GM23248 (cell line): Measurements from ENCODE around the gene C1orf87. TPM values are rescaled to one million over a fixed set of nuclear protein-coding genes. Genes with fewer than 3 reads are reported as not detected.
A peak's percentile ranks its signal among the peaks of the same experiment; 100 is the strongest.

Experiments used
- DNase-seq: peaks from one replicate; pipeline ENCODE4 v3.0.0-alpha.2; 2015
- H2AFZ ChIP-seq: fragments of 200-600 bp; sonication (generic); 2 replicates; pipeline ENCODE4 v1.6.1; 2016; ENCODE audit warnings: antibody characterized with exemption
- H3F3A ChIP-seq: fragments of 200-600 bp; sonication (generic); 2 replicates; pipeline ENCODE4 v1.6.1; 2016; ENCODE audit warnings: mild to moderate bottlenecking, antibody characterized with exemption, mixed run types; ENCODE audit not compliant: insufficient read depth
- H3K27ac ChIP-seq: fragments of 200-600 bp; sonication (generic); 2 replicates; pipeline ENCODE4 v1.5.1; 2016; ENCODE audit warnings: mild to moderate bottlenecking
- H3K27me3 ChIP-seq: fragments of 200-600 bp; sonication (generic); replicated peaks from 2 replicates; pipeline ENCODE4 v1.6.1; 2016; ENCODE audit warnings: mild to moderate bottlenecking; ENCODE audit not compliant: insufficient read depth
- H3K36me3 ChIP-seq: fragments of 200-600 bp; sonication (generic); 2 replicates; pipeline ENCODE4 v1.6.1; 2016; ENCODE audit warnings: low read depth, mild to moderate bottlenecking
- H3K4me1 ChIP-seq: fragments of 200-600 bp; sonication (generic); 2 replicates; pipeline ENCODE4 v1.6.1; 2016; ENCODE audit warnings: mild to moderate bottlenecking; ENCODE audit not compliant: insufficient read depth
- H3K4me2 ChIP-seq: fragments of 200-600 bp; sonication (generic); one replicate; pipeline ENCODE4 v1.6.1; 2016; ENCODE audit warnings: mild to moderate bottlenecking; ENCODE audit not compliant: unreplicated experiment
- H3K4me3 ChIP-seq: fragments of 200-600 bp; sonication (generic); 2 replicates; pipeline ENCODE4 v1.5.1; 2016; ENCODE audit warnings: mild to moderate bottlenecking
- H3K79me2 ChIP-seq: fragments of 200-600 bp; sonication (generic); 2 replicates; pipeline ENCODE4 v1.6.1; 2016; ENCODE audit warnings: mild to moderate bottlenecking; ENCODE audit not compliant: insufficient read depth
- H3K9ac ChIP-seq: fragments of 200-600 bp; sonication (generic); 2 replicates; pipeline ENCODE4 v1.6.1; 2016; ENCODE audit warnings: mild to moderate bottlenecking
- H3K9me2 ChIP-seq: fragments of 200-600 bp; sonication (generic); 2 replicates; pipeline ENCODE4 v1.6.1; 2016; ENCODE audit warnings: mixed run types, mild to moderate bottlenecking, moderate library complexity; ENCODE audit not compliant: insufficient read depth
- H3K9me3 ChIP-seq: fragments of 200-600 bp; sonication (generic); one replicate; pipeline ENCODE4 v1.6.1; 2017; ENCODE audit warnings: low read depth
- H4K20me1 ChIP-seq: fragments of 200-600 bp; sonication (generic); 2 replicates; pipeline ENCODE4 v1.6.0; 2016; ENCODE audit not compliant: insufficient read depth
- EZH2 ChIP-seq: fragments of 200-600 bp; sonication (generic); IDR thresholded peaks from 2 replicates; pipeline ENCODE4 v1.6.1; 2018; ENCODE audit warnings: antibody characterized with exemption, mild to moderate bottlenecking; ENCODE audit not compliant: insufficient read depth, poor library complexity, severe bottlenecking
- EZH2phosphoT487 ChIP-seq: fragments of 200-600 bp; sonication (generic); IDR thresholded peaks from 2 replicates; pipeline ENCODE4 v1.6.1; 2018; ENCODE audit warnings: antibody characterized with exemption, moderate library complexity, mild to moderate bottlenecking, low read depth; ENCODE audit not compliant: insufficient read depth
- WGBS, 2 experiments: methylation state at CpG; one replicate each; pipeline ENCODE4 v1.1.6; 2015 to 2017; ENCODE audit warnings: low lambda C conversion rate in 2 of 2, low coverage in 1 of 2; ENCODE audit errors: missing lambda C conversion rate in 2 of 2; 5-methylcytosine and 5-hydroxymethylcytosine counted together
- in situ Hi-C: fragments of 300-500 bp; cut with MboI; formaldehyde crosslinking; loops from 2 replicates; pipeline ENCODE4 v1.15.0; 2020
- polyA plus RNA-seq: library from polyadenylated mRNA; unstranded; fragments of >200 nt; fragmentation: Nextera tagmentation; extraction: Ambion mirVana; gene quantifications from 2 replicates; pipeline ENCODE4 v1.2.1, GENCODE V29; 2016
- total RNA-seq: library from RNA; depleted of rRNA; stranded (reverse); fragments of >200 nt; shearing (Covaris generic); gene quantifications from 2 replicates; pipeline ENCODE4 v1.2.3, GENCODE V29; 2014

Gene C1orf87
- total and polyA plus RNA-seq, 2 experiments from 2014 or later = not detected

DNA sequence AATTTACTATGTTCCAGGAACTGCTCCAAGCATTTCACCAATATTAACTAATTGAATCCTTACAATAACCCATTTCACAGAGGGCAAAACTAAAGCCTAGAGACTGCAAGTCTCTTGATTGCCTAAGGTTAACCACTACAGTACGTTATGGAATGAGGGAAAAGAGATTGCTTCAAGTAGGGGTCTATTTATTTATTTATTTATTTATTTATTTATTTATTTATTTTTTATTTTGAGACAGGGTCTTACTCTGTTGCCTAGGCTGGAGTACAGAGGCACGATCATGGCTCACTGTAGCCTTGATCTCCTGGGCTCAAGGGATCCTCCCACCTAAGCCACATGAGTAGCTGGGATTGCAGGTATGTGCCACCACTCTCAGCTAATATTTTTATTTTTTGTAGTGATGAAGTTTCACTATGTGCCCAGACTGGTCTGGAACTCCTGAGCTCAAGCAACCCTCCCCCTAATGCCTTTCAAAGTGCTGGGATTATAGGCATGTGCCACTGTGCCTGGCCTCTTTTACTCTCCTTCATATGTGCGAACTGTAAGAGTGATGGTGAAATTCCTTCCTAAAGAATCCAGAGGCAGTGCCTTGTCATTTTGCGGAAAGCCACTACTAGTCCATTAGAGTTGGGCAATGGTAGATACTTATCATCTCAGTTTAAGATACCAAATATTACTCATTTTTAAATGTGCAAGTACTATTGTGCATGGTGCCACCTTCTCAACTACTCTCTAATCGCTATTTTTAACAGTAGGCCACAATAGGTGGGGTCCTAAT lies 81.3 kb downstream of the C1orf87 start:
- Histone ChIP-seq H3K4me1 (peaks cover 16% of the 10 kb centered on the region), H3K9me3 (no peaks in the 10 kb centered on the region), H3F3A (peaks cover 19% of the 10 kb centered on the region), H3K4me2 (no peak overlapping the region), H3K79me2 (no peaks in the 10 kb centered on the region), H4K20me1 (no peaks in the 10 kb centered on the region), H3K27ac (no peak overlapping the region), H3K36me3 (no peaks in the 10 kb centered on the region), H2AFZ (no peak overlapping the region), H3K9me2 (no peaks in the 10 kb centered on the region), H3K9ac (no peak overlapping the region), H3K27me3 (peaks cover 41% of the 10 kb centered on the region), H3K4me3 (no peak overlapping the region)
- in situ Hi-C loops = loop anchor here (25.0 kb wide), 1 partner anchor 1845 kb away; no protein-coding TSS in a partner anchor
- no peak for DNase-seq
- TF ChIP-seq EZH2phosphoT487 = no peak
- no peak for TF ChIP-seq EZH2
- 67 to 70% methylated on average over 5 of the region's 5 CpGs for WGBS, 2 experiments

DNA sequence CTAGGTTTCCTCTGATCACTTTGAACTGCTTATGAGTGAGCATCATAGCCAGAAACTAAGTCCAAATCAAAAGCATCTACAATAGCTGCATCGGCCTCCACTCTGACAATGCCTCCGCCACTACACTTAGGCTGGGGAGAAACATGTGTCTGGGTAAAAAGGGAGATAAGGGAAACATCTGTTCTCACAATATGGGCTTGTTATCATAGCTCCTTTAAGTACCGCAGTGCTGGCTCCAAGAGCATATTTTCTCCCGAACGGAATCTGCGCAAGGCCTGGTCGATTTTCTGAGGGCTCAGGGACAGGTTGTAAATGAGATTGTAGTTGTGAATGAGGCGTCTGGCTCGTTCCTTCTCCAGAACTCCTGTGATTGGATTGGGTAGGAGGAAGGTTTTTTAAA lies 83.1 kb downstream of the C1orf87 start:
- peaks cover 16% of the 10 kb centered on the region for H3F3A ChIP-seq
- H3K4me2 ChIP-seq = no peak overlapping the region
- no peak for DNase-seq
- no peaks in the 10 kb centered on the region for H3K79me2 ChIP-seq
- H3K9me3 ChIP-seq = no peaks in the 10 kb centered on the region
- H3K36me3 ChIP-seq = no peaks in the 10 kb centered on the region
- no peak overlapping the region for H2AFZ ChIP-seq
- H4K20me1 ChIP-seq = no peaks in the 10 kb centered on the region
- TF ChIP-seq EZH2phosphoT487 (no peak), EZH2 (no peak)
- WGBS, 2 experiments = 86 to 87% methylated on average over 9 of the region's 9 CpGs
- peaks cover 30% of the 10 kb centered on the region for H3K27me3 ChIP-seq
- in situ Hi-C loops = loop anchor here (25.0 kb wide), 1 partner anchor 1847 kb away; no protein-coding TSS in a partner anchor
- H3K27ac ChIP-seq = no peak overlapping the region
- peaks cover 29% of the 10 kb centered on the region for H3K4me1 ChIP-seq
- H3K9ac ChIP-seq = no peak overlapping the region
- no peaks in the 10 kb centered on the region for H3K9me2 ChIP-seq
- H3K4me3 ChIP-seq = no peak overlapping the region

DNA sequence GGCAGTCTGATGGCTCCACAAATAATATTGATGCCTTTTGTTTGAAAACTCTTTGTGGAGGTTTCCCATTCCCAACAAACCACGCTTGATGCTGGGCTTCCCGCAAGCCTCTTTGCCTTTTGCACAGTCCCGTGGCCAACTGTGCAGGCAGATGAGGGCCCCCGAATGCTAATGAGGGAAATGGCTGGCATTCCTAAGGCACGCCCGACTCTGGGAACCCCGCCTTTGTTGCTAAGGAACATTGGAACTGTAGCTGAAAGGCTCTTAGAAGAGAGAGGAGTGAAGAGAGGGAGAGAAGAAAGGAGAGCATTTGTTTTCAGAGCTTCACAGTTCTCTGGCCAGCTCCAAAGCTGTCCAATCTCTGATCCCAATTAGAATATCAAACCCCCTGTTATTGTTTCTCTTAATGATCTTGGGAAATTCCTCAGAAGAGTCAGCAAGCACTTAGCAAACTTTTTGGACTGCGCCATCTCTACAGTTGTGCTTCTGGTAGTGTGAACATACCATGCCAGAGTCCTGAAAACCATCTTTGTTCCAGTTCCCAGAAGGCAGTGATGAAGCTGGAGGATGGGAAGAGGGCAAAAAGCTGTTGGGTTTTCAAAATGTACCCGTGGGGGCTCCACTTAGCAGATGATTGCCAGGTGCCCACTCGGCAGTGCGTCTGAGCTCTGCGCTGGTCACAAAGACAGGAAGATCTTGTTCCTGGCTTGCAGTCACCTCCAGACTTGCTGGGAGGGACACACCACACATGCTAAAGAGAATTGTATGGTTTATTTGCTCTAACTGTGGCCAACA lies 86.9 kb downstream of the C1orf87 start:
- Histone ChIP-seq H3K27ac (no peak overlapping the region), H3K9ac (no peak overlapping the region), H3K27me3 (peaks cover 39% of the 10 kb centered on the region; the same call in 1 of the 2 replicates), H3K9me3 (no peaks in the 10 kb centered on the region), H3K4me3 (no peak overlapping the region), H3F3A (no peaks in the 10 kb centered on the region), H2AFZ (peak overlapping the region; percentile 32; the same call in 1 of the 2 replicates), H3K4me1 (peaks cover 13% of the 10 kb centered on the region), H4K20me1 (no peaks in the 10 kb centered on the region), H3K9me2 (no peaks in the 10 kb centered on the region), H3K4me2 (peak overlapping the region; percentile 43), H3K36me3 (no peaks in the 10 kb centered on the region), H3K79me2 (no peaks in the 10 kb centered on the region)
- 16 to 18% methylated on average over 12 of the region's 12 CpGs for WGBS, 2 experiments
- peak; percentile 60 for DNase-seq
- no peak for TF ChIP-seq EZH2phosphoT487
- TF ChIP-seq EZH2 = no peak
- in situ Hi-C loops = loop anchor here (25.0 kb wide), 1 partner anchor 1851 kb away; no protein-coding TSS in a partner anchor

DNA sequence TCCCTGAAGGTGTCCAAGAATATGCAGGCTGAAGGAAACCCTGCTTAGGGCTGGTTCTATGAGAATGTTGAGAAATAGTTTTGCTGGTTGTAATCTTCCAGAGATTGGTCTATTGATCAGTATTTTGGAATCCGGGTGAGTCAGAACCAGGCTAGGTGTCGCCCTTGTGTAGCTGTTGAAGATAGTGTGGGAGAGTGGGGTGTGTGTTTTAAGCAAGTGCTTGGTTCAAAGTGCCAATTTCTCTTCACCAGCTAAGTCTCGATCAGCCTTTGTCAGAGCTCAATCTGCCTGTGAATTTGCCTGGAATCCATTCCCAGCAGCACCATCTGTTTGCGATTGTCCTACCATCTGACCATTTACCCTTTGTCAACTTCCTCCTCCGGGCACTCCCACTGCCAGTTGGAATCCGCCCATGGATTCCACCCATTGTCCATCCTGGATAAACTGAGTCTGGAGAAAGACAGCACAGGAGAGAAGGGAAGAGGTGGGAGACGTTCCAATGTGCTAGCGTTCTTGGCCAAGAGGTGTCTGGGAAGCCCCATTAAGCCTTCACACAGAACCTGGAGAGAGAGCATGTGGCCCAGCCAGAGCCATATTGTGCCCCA lies 87.6 kb downstream of the C1orf87 start:
- 15 to 21% methylated on average over 8 of the region's 8 CpGs for WGBS, 2 experiments
- Histone ChIP-seq H3K79me2 (no peaks in the 10 kb centered on the region), H3K9me3 (no peaks in the 10 kb centered on the region), H3K4me2 (peak overlapping the region; percentile 43), H3K9me2 (no peaks in the 10 kb centered on the region), H4K20me1 (no peaks in the 10 kb centered on the region), H3K4me3 (no peak overlapping the region), H2AFZ (0 out of 2 replicates have a peak overlapping the region, but pooled peaks have one; percentile 32), H3K27ac (no peak overlapping the region), H3F3A (no peaks in the 10 kb centered on the region), H3K27me3 (peaks cover 39% of the 10 kb centered on the region), H3K4me1 (peaks cover 13% of the 10 kb centered on the region), H3K36me3 (no peaks in the 10 kb centered on the region), H3K9ac (no peak overlapping the region)
- DNase-seq = peak; percentile 56
- TF ChIP-seq EZH2phosphoT487 (no peak), EZH2 (no peak)
- in situ Hi-C loops = loop anchor here (25.0 kb wide), 1 partner anchor 1851 kb away; no protein-coding TSS in a partner anchor
